K562 (cell line): Measurements from ENCODE around the gene GINS2. TPM values are rescaled to one million over a fixed set of nuclear protein-coding genes. Genes with fewer than 3 reads are reported as not detected.
A peak's percentile ranks its signal among the peaks of the same experiment; 100 is the strongest.

ENCODE experiments used
- ATAC-seq: fragments of 200-7000 bp; cut with Tn5 transposase; 3 replicates; pipeline ENCODE4 v1.9.1; 2020; ENCODE audit warnings: moderate library complexity
- BruUV-seq: library from RNA; stranded (reverse); fragments of 400-500 nt; replicated peaks from 2 replicates; lab custom pipeline; 2021; lab: Mats Ljungman, UMichigan
- CTCF ChIA-PET: fragments of 300-600 bp; formaldehyde crosslinking; extraction: SDS; loops from one replicate; lab custom pipeline; 2021; ENCODE audit warnings: low intra/inter-chr PET ratio; lab: Yijun Ruan, JAX
- POLR2A ChIA-PET: fragments of 300-600, 350-650 bp; sonication (Branson Sonifier 250); formaldehyde crosslinking; extraction: SDS; loops from one replicate; lab custom pipeline; 2021; ENCODE audit warnings: antibody characterized with exemption, inconsistent platforms; lab: Yijun Ruan, JAX
- DNase-seq, 4 experiments: peaks; one replicate each; pipeline versions ENCODE4 v3.0.0 to v3.0.0-alpha.2; 2011 to 2018; ENCODE audit warnings: low spot score in 3 of 4, mixed read lengths in 3 of 4; ENCODE audit errors: extremely low read depth in 1 of 4
- FAIRE-seq: peaks from 2 replicates; lab custom pipeline; 2011; peaks lifted over from hg19 to GRCh38; lab: Jason Lieb, UNC
- H2AFZ ChIP-seq: 2 replicates; pipeline ENCODE4 v1.6.0; 2011; ENCODE audit warnings: low read depth, low read length, control low read depth, inconsistent platforms
- H3K27ac ChIP-seq: fragments of 200-600 bp; 3 replicates; pipeline ENCODE4 v1.8.0; 2011; ENCODE audit warnings: low read depth, mild to moderate bottlenecking, control low read depth, inconsistent platforms, low read length, moderate library complexity, mixed read lengths; ENCODE audit errors: extremely low read depth
- H3K27me3 ChIP-seq, 2 experiments: fragments of 300-600 bp in 1 of 2; 2 replicates in 1 of 2; 3 replicates in 1 of 2; pipeline versions ENCODE4 v1.6.0 to v1.8.0; 2011; ENCODE audit warnings: inconsistent platforms in 2 of 2, low read length in 2 of 2, mild to moderate bottlenecking in 1 of 2, mixed read lengths in 1 of 2, moderate library complexity in 1 of 2; ENCODE audit not compliant: control insufficient read depth in 2 of 2, insufficient read depth in 2 of 2
- H3K36me3 ChIP-seq: fragments of 300-600 bp; 3 replicates; pipeline ENCODE4 v1.8.0; 2011; ENCODE audit warnings: mild to moderate bottlenecking, low read length, inconsistent platforms; ENCODE audit not compliant: control insufficient read depth, insufficient read depth
- H3K4me1 ChIP-seq, 2 experiments: fragments of 200-600 bp in 1 of 2; replicated peaks in 1 of 2; 2 replicates in 1 of 2; 3 replicates in 1 of 2; pipeline versions ENCODE4 v1.5.1 to v1.8.0; 2011; ENCODE audit warnings: inconsistent platforms in 2 of 2, low read length in 2 of 2, mild to moderate bottlenecking in 1 of 2, mixed read lengths in 1 of 2, moderate library complexity in 1 of 2; ENCODE audit not compliant: control insufficient read depth in 2 of 2, insufficient read depth in 2 of 2
- H3K4me2 ChIP-seq: 2 replicates; pipeline ENCODE4 v1.6.1; 2011; ENCODE audit warnings: low read length, control low read depth, inconsistent platforms, mixed read lengths; ENCODE audit not compliant: insufficient read depth
- H3K4me3 ChIP-seq: fragments of 200-600 bp; sonication (generic), shearing (Covaris generic); 2 replicates; pipeline ENCODE4 v1.5.1; 2016; ENCODE audit warnings: control low read depth, inconsistent platforms
- H3K79me2 ChIP-seq: fragments of 200-600 bp; 3 replicates; pipeline ENCODE4 v1.8.0; 2011; ENCODE audit warnings: low read length, inconsistent platforms; ENCODE audit not compliant: control insufficient read depth, insufficient read depth
- H3K9ac ChIP-seq, 2 experiments: 2 replicates each; pipeline versions ENCODE4 v1.6.0 to v1.6.1; 2011; ENCODE audit warnings: low read depth in 2 of 2, low read length in 2 of 2, control low read depth in 1 of 2, inconsistent platforms in 1 of 2, mild to moderate bottlenecking in 1 of 2, mixed read lengths in 1 of 2; ENCODE audit not compliant: insufficient read depth in 1 of 2
- H3K9me1 ChIP-seq: one replicate; pipeline ENCODE4 v1.6.0; 2011; ENCODE audit warnings: inconsistent platforms, mild to moderate bottlenecking, low read length, moderate library complexity; ENCODE audit not compliant: control insufficient read depth, insufficient read depth
- H3K9me3 ChIP-seq: replicated peaks from 2 replicates; pipeline ENCODE4 v1.5.1; 2011; ENCODE audit warnings: low read depth, low read length, inconsistent platforms; ENCODE audit not compliant: control insufficient read depth, insufficient read depth
- H4K20me1 ChIP-seq: replicated peaks from 2 replicates; pipeline ENCODE4 v1.6.1; 2011; ENCODE audit warnings: low read length, inconsistent platforms, mixed read lengths; ENCODE audit not compliant: control insufficient read depth, insufficient read depth
- POLR2G ChIP-seq: fragments of 200-400 bp; formaldehyde crosslinking; IDR thresholded peaks from 2 replicates; pipeline ENCODE4 v1.6.1; 2017; ENCODE audit warnings: low read depth, mild to moderate bottlenecking, antibody characterized with exemption, low read length, moderate library complexity
- WGBS: fragments of 100-300 bp; shearing (Covaris generic); methylation state at CpG from one replicate; pipeline ENCODE4 v1.1.6; 2016; ENCODE audit warnings: low coverage, mixed read lengths; ENCODE audit not compliant: insufficient coverage; ENCODE audit errors: missing lambda C conversion rate; 5-methylcytosine and 5-hydroxymethylcytosine counted together
- in situ Hi-C: fragments of 300-500 bp; cut with MboI; formaldehyde crosslinking; loops from 4 replicates; pipeline ENCODE4 v1.15.0; 2018; ENCODE audit warnings: inconsistent platforms, mixed read lengths
- intact Hi-C: fragments of 100-400 bp; cut with micrococcal nuclease; formaldehyde crosslinking; loops from 2 replicates; pipeline ENCODE4 v1.14.2; 2022
- polyA plus RNA-seq, 8 experiments: library from polyadenylated mRNA; depleted of rRNA in 4 of 8; stranded (reverse) in 5 of 8; unstranded in 3 of 8; fragments of >200 nt; fragmentation: Nextera tagmentation in 2 of 8; fragmentation: Illumina TruSeq in 1 of 8; extraction: Ambion mirVana in 2 of 8; extraction: Trizol in 1 of 8; gene quantifications; 2 replicates each; pipeline versions ENCODE4 v1.2.1 to v1.2.3, GENCODE V29; 2011 to 2014; ENCODE audit warnings: inconsistent platforms in 1 of 8, missing spikeins in 1 of 8
- total RNA-seq, 7 experiments: library from RNA; depleted of rRNA in 6 of 7; stranded (reverse); fragments of >200 nt in 6 of 7; fragmentation: Illumina TruSeq in 2 of 7; extraction: Trizol in 2 of 7; gene quantifications; 2 replicates each; pipeline versions ENCODE4 v1.2.1 to v1.2.3, GENCODE V29; 2011 to 2021; ENCODE audit warnings: low replicate concordance in 1 of 7
- TF ChIP-seq, protein P1 (sequence below): fragments of 450-650 bp; IDR thresholded peaks from 2 replicates; pipeline ENCODE4 v1.6.1; 2016; ENCODE audit warnings: mild to moderate bottlenecking

GINS2 gene
- total and polyA plus RNA-seq, 9 of the 15 experiments (the other 6 are each of a cell fraction or from before 2014, with no cell fraction given): 40.4 to 76.2 (median 44.6) TPM

DNA sequence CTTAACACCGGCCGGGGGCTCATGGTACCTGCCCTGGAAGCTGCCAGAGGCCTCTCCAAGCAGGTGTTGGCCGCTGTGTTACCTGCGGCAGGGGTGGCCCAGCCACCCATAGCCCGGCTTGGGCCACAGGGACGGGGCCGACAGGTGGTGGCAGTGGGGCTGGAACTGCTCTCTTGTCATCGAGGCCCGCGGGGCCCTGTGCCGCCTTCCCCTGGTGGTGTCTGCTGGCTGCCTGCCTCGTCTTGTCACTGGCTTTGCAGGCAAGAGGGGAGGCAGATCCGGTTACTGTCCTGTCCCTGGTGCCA lies 48.5 kb downstream of the GINS2 start:
- no peak overlapping the region for H3K27ac ChIP-seq
- POLR2A ChIA-PET: interaction anchor here (0.6 to 1.3 kb wide), 3 partner anchors 9 to 67 kb away, joined by 3 to 4 read pairs (median 4); no protein-coding TSS in a partner anchor
- peaks cover 83% of the 10 kb centered on the region for H4K20me1 ChIP-seq
- no peak overlapping the region for H3K9ac ChIP-seq
- ATAC-seq (no peak), FAIRE-seq (no peak), DNase-seq (no peak)
- 100% methylated on average over 5 of the region's 13 CpGs for WGBS
- in situ Hi-C loops (no loop called here), intact Hi-C loops (no loop called here)
- peak; percentile 32; the same call in 1 of the 2 replicates for TF ChIP-seq POLR2G
- TF ChIP-seq, protein P1, sequence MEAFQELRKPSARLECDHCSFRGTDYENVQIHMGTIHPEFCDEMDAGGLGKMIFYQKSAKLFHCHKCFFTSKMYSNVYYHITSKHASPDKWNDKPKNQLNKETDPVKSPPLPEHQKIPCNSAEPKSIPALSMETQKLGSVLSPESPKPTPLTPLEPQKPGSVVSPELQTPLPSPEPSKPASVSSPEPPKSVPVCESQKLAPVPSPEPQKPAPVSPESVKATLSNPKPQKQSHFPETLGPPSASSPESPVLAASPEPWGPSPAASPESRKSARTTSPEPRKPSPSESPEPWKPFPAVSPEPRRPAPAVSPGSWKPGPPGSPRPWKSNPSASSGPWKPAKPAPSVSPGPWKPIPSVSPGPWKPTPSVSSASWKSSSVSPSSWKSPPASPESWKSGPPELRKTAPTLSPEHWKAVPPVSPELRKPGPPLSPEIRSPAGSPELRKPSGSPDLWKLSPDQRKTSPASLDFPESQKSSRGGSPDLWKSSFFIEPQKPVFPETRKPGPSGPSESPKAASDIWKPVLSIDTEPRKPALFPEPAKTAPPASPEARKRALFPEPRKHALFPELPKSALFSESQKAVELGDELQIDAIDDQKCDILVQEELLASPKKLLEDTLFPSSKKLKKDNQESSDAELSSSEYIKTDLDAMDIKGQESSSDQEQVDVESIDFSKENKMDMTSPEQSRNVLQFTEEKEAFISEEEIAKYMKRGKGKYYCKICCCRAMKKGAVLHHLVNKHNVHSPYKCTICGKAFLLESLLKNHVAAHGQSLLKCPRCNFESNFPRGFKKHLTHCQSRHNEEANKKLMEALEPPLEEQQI: no peak
- peaks cover 99% of the 10 kb centered on the region; the same call in 2 of the 3 replicates for H3K36me3 ChIP-seq
- no peaks in the 10 kb centered on the region for H3K9me3 ChIP-seq
- H2AFZ ChIP-seq: no peak overlapping the region
- no TSS peak for BruUV-seq
- H3K9me1 ChIP-seq: peaks cover 10% of the 10 kb centered on the region
- H3K4me2 ChIP-seq: no peak overlapping the region
- H3K27me3 ChIP-seq: no peaks in the 10 kb centered on the region
- H3K4me3 ChIP-seq: no peak overlapping the region
- H3K79me2 ChIP-seq: peaks cover 99% of the 10 kb centered on the region
- H3K4me1 ChIP-seq: peaks cover 0 to 90% of the 10 kb centered on the region in 2 experiments; a peak in 2 of 5 replicates
- CTCF ChIA-PET: no interaction called here
